Muscle of leg (tissue), 16 donors: Measurements from ENCODE around the gene MYL10. TPM values are rescaled to one million over a fixed set of nuclear protein-coding genes. Genes with fewer than 3 reads are reported as not detected.

Experiments used
- DNase-seq: peaks from one replicate; pipeline ENCODE4 v3.0.0; 2013
- H3K27ac ChIP-seq: one replicate; pipeline ENCODE4 v1.5.1; 2013; ENCODE audit warnings: mild to moderate bottlenecking, low read length, control low read depth
- H3K27me3 ChIP-seq: one replicate; pipeline ENCODE4 v1.6.1; 2013; ENCODE audit warnings: low read length; ENCODE audit not compliant: control insufficient read depth, insufficient read depth
- H3K36me3 ChIP-seq: one replicate; pipeline ENCODE4 v1.6.1; 2013; ENCODE audit warnings: low read length; ENCODE audit not compliant: control insufficient read depth, insufficient read depth
- H3K4me1 ChIP-seq: one replicate; pipeline ENCODE4 v1.6.1; 2013; ENCODE audit warnings: low read length; ENCODE audit not compliant: control insufficient read depth, insufficient read depth
- H3K4me3 ChIP-seq: one replicate; pipeline ENCODE4 v1.5.1; 2013; ENCODE audit warnings: low read length, control low read depth
- H3K9me3 ChIP-seq: replicated peaks from 2 replicates; pipeline ENCODE4 v1.6.1; 2013; ENCODE audit warnings: low read depth, low read length; ENCODE audit not compliant: control insufficient read depth
- WGBS: methylation state at CpG from one replicate; pipeline ENCODE4 v1.1.5; 2013; ENCODE audit warnings: missing lambda C conversion rate; ENCODE audit not compliant: insufficient coverage; 5-methylcytosine and 5-hydroxymethylcytosine counted together
- long read RNA-seq, 11 donors: transcript quantifications; one replicate each; lab custom pipeline, GENCODE V29; 2026
- polyA plus RNA-seq, 8 donors: library from polyadenylated mRNA; unstranded; fragments of 120-200 nt; gene quantifications; one replicate each; pipeline versions ENCODE4 v1.2.1 to v1.2.3, GENCODE V29; 2013; ENCODE audit warnings: inconsistent platforms in 1 of 8, low replicate concordance in 1 of 8; ENCODE audit not compliant: insufficient read length in 8 of 8, insufficient read depth in 1 of 8
- total RNA-seq: library from RNA; stranded (reverse); fragments of 120-200 nt; gene quantifications from one replicate; pipeline ENCODE4 v1.2.4, GENCODE V29; 2013

Gene MYL10
- total RNA-seq (14.8 TPM), polyA plus RNA-seq (10 to 100 TPM in 6 of 8 donors, 1 to 10 TPM in 2; 7.6 to 25.6 (median 14.0) TPM)
- long read RNA-seq, donor 1, partial matches to known transcripts: 0 of 4 reads
- long read RNA-seq, donor 1, other reads (novel, unspliced or antisense): 0 of 4 reads
- long read RNA-seq, donor 2: 0 reads
- long read RNA-seq, donor 3, partial matches to known transcripts: 5 of 9 reads
- long read RNA-seq, donor 3, other reads (novel, unspliced or antisense): 0 of 9 reads
- long read RNA-seq, donor 4, partial matches to known transcripts: 0 of 2 reads
- long read RNA-seq, donor 4, other reads (novel, unspliced or antisense): 0 of 2 reads
- long read RNA-seq, donor 5, transcript MYL10-202 (7 exons, 547 nt): major isoform, 8 of 16 reads
- long read RNA-seq, donor 5, partial matches to known transcripts: 8 of 16 reads
- long read RNA-seq, donor 5, other reads (novel, unspliced or antisense): 0 of 16 reads
- long read RNA-seq, donor 6, transcript MYL10-202 (7 exons, 547 nt): major isoform, 6 of 11 reads
- long read RNA-seq, donor 6, partial matches to known transcripts: 5 of 11 reads
- long read RNA-seq, donor 6, other reads (novel, unspliced or antisense): 0 of 11 reads
- long read RNA-seq, donor 7, transcript MYL10-202 (7 exons, 547 nt): major isoform, 11 of 11 reads
- long read RNA-seq, donor 7, partial matches to known transcripts: 0 of 11 reads
- long read RNA-seq, donor 7, other reads (novel, unspliced or antisense): 0 of 11 reads
- long read RNA-seq, donor 8, partial matches to known transcripts: 0 of 1 reads
- long read RNA-seq, donor 8, other reads (novel, unspliced or antisense): 0 of 1 reads
- long read RNA-seq, donor 9, partial matches to known transcripts: 0 of 3 reads
- long read RNA-seq, donor 9, other reads (novel, unspliced or antisense): 0 of 3 reads
- long read RNA-seq, donor 10, transcript MYL10-202 (7 exons, 547 nt): major isoform, 5 of 5 reads
- long read RNA-seq, donor 10, partial matches to known transcripts: 0 of 5 reads
- long read RNA-seq, donor 10, other reads (novel, unspliced or antisense): 0 of 5 reads
- long read RNA-seq, donor 11, transcript MYL10-202 (7 exons, 547 nt): major isoform, 10 of 10 reads
- long read RNA-seq, donor 11, partial matches to known transcripts: 0 of 10 reads
- long read RNA-seq, donor 11, other reads (novel, unspliced or antisense): 0 of 10 reads

GRCh38 chr7:101629171-101629570 lies at the start of gene MYL10:
Gene MYL10 (minus strand): TSS chr7:101629296. CDS start chr7:101629118, 178 bp downstream.
- H3K4me3 ChIP-seq: no peak within 1 kb of the TSS
- WGBS: 75% methylated on average over 8 of the region's 8 CpGs
- no peak for DNase-seq
- H3K4me1 ChIP-seq: peaks cover 93% of the 10 kb centered on the region
- peaks cover 13% of the 10 kb centered on the region for H3K27me3 ChIP-seq
- H3K27ac ChIP-seq: peak within 1 kb of the TSS; percentile 89
- peaks cover 4% of the 10 kb centered on the region for H3K9me3 ChIP-seq
- no peaks in the 10 kb centered on the region for H3K36me3 ChIP-seq

- Histone ChIP-seq H3K27ac (no peak overlapping the region), H3K9me3 (no peaks in the 10 kb centered on the region), H3K4me3 (no peak overlapping the region), H3K4me1 (peaks cover 12% of the 10 kb centered on the region), H3K36me3 (no peaks in the 10 kb centered on the region), H3K27me3 (peaks cover 5% of the 10 kb centered on the region)
- WGBS: 80% methylated on average over 7 of the region's 9 CpGs
- DNase-seq: no peak
Measured at GRCh38 chr7:101678658-101679057, 49.6 kb upstream of the MYL10 start.

GRCh38 chr7:101677797-101678479 lies 48.8 kb upstream of the MYL10 start:
- peaks cover 3% of the 10 kb centered on the region for H3K9me3 ChIP-seq
- H3K27ac ChIP-seq: no peak overlapping the region
- no peak for DNase-seq
- no peak overlapping the region for H3K4me3 ChIP-seq
- WGBS: 78% methylated on average over 8 of the region's 14 CpGs
- H3K36me3 ChIP-seq: no peaks in the 10 kb centered on the region
- H3K4me1 ChIP-seq: peaks cover 12% of the 10 kb centered on the region
- H3K27me3 ChIP-seq: peaks cover 5% of the 10 kb centered on the region

- 61% methylated on average over 10 of the region's 10 CpGs for WGBS
- H3K27me3 ChIP-seq: peaks cover 5% of the 10 kb centered on the region
- no peak overlapping the region for H3K4me3 ChIP-seq
- peaks cover 12% of the 10 kb centered on the region for H3K4me1 ChIP-seq
- H3K9me3 ChIP-seq: peaks cover 3% of the 10 kb centered on the region
- no peaks in the 10 kb centered on the region for H3K36me3 ChIP-seq
- DNase-seq: no peak
- H3K27ac ChIP-seq: no peak overlapping the region
Measured at GRCh38 chr7:101677391-101677790, 48.3 kb upstream of the MYL10 start.

GRCh38 chr7:101676956-101677355 lies 47.9 kb upstream of the MYL10 start:
- H3K9me3 ChIP-seq: peaks cover 3% of the 10 kb centered on the region
- H3K27ac ChIP-seq: no peak overlapping the region
- H3K27me3 ChIP-seq: peaks cover 5% of the 10 kb centered on the region
- no peak overlapping the region for H3K4me3 ChIP-seq
- no peaks in the 10 kb centered on the region for H3K36me3 ChIP-seq
- H3K4me1 ChIP-seq: peaks cover 16% of the 10 kb centered on the region
- 65% methylated on average over 3 of the region's 6 CpGs for WGBS
- DNase-seq: no peak

- H3K9me3 ChIP-seq: peaks cover 3% of the 10 kb centered on the region
- no peak overlapping the region for H3K4me3 ChIP-seq
- H3K36me3 ChIP-seq: no peaks in the 10 kb centered on the region
- peaks cover 18% of the 10 kb centered on the region for H3K4me1 ChIP-seq
- H3K27ac ChIP-seq: no peak overlapping the region
- H3K27me3 ChIP-seq: peaks cover 5% of the 10 kb centered on the region
- no CpG with 5 or more reads among the region's 16 CpGs for WGBS
- no peak for DNase-seq
Measured at GRCh38 chr7:101676062-101676598, 47.0 kb upstream of the MYL10 start.

- no CpG with 5 or more reads among the region's 3 CpGs for WGBS
- peaks cover 5% of the 10 kb centered on the region for H3K27me3 ChIP-seq
- no peak overlapping the region for H3K4me3 ChIP-seq
- H3K27ac ChIP-seq: no peak overlapping the region
- peaks cover 18% of the 10 kb centered on the region for H3K4me1 ChIP-seq
- DNase-seq: no peak
- peaks cover 3% of the 10 kb centered on the region for H3K9me3 ChIP-seq
- H3K36me3 ChIP-seq: no peaks in the 10 kb centered on the region
Measured at GRCh38 chr7:101674439-101674838, 45.3 kb upstream of the MYL10 start.

GRCh38 chr7:101673951-101674350 lies 44.9 kb upstream of the MYL10 start:
- no peak overlapping the region for H3K4me3 ChIP-seq
- no peak for DNase-seq
- no peak overlapping the region for H3K27ac ChIP-seq
- peaks cover 4% of the 10 kb centered on the region for H3K9me3 ChIP-seq
- no CpG with 5 or more reads among the region's 5 CpGs for WGBS
- H3K27me3 ChIP-seq: peaks cover 5% of the 10 kb centered on the region
- peaks cover 18% of the 10 kb centered on the region for H3K4me1 ChIP-seq
- no peaks in the 10 kb centered on the region for H3K36me3 ChIP-seq

- H3K9me3 ChIP-seq: peaks cover 8% of the 10 kb centered on the region
- DNase-seq: no peak
- H3K27me3 ChIP-seq: peaks cover 5% of the 10 kb centered on the region
- no peak overlapping the region for H3K27ac ChIP-seq
- no peaks in the 10 kb centered on the region for H3K36me3 ChIP-seq
- peaks cover 18% of the 10 kb centered on the region for H3K4me1 ChIP-seq
- no peak overlapping the region for H3K4me3 ChIP-seq
Measured at GRCh38 chr7:101673315-101673714, 44.2 kb upstream of the MYL10 start.
